Calu3 (cell line): ENCODE results near the gene TNP2. TPM values are rescaled to one million over a fixed set of nuclear protein-coding genes. Genes with fewer than 3 reads are reported as not detected.
"Not testable (repeated sequence)": the region's sequence is repeated elsewhere in the genome, so short reads cannot be mapped to it uniquely, and the experiment has no call there.

Experiments
- BruUV-seq: library from RNA; stranded (reverse); fragments of 400-500 nt; replicated peaks from 2 replicates; lab custom pipeline; 2021; lab: Mats Ljungman, UMichigan
- CTCF ChIA-PET: fragments of 300-600 bp; sonication (Branson Sonifier 250); formaldehyde crosslinking; loops from one replicate; lab custom pipeline; 2022; ENCODE audit warnings: antibody characterized with exemption; lab: Charles Lee
- DNase-seq: peaks from one replicate; pipeline ENCODE4 v3.0.0; 2022
- H3K27ac Mint-ChIP-seq: one replicate; pipeline ENCODE4 v1.8.0; 2022; ENCODE audit warnings: mixed read lengths; ENCODE audit not compliant: unreplicated experiment
- H3K27me3 Mint-ChIP-seq: one replicate; pipeline ENCODE4 v1.8.0; 2022; ENCODE audit warnings: mixed read lengths; ENCODE audit not compliant: unreplicated experiment
- H3K36me3 Mint-ChIP-seq: one replicate; pipeline ENCODE4 v1.8.0; 2022; ENCODE audit warnings: mild to moderate bottlenecking, moderate library complexity, mixed read lengths; ENCODE audit not compliant: insufficient read depth, unreplicated experiment
- H3K4me1 Mint-ChIP-seq: one replicate; pipeline ENCODE4 v1.8.0; 2022; ENCODE audit warnings: mild to moderate bottlenecking, low read depth, mixed read lengths; ENCODE audit not compliant: unreplicated experiment
- H3K4me3 Mint-ChIP-seq: one replicate; pipeline ENCODE4 v1.8.0; 2022; ENCODE audit warnings: mild to moderate bottlenecking, low read depth, moderate library complexity, mixed read lengths; ENCODE audit not compliant: unreplicated experiment
- H3K9me3 Mint-ChIP-seq: one replicate; pipeline ENCODE4 v1.8.0; 2022; ENCODE audit warnings: low read depth, mixed read lengths; ENCODE audit not compliant: unreplicated experiment
- intact Hi-C: fragments of 100-400 bp; cut with micrococcal nuclease; formaldehyde crosslinking; loops from one replicate; pipeline ENCODE4 v1.10.0; 2022; ENCODE audit not compliant: unreplicated experiment
- total RNA-seq: library from RNA; stranded (reverse); gene quantifications from 2 replicates; pipeline ENCODE4 v1.2.3, GENCODE V29; 2022
- TF ChIP-seq, protein P1 (sequence below): fragments of 200-600 bp; IDR thresholded peaks from one replicate; pipeline ENCODE4 v1.8.0; 2022; ENCODE audit warnings: antibody characterized with exemption; ENCODE audit not compliant: unreplicated experiment

TNP2 gene
- total RNA-seq, 1 experiment from 2014 or later: not detected

DNA sequence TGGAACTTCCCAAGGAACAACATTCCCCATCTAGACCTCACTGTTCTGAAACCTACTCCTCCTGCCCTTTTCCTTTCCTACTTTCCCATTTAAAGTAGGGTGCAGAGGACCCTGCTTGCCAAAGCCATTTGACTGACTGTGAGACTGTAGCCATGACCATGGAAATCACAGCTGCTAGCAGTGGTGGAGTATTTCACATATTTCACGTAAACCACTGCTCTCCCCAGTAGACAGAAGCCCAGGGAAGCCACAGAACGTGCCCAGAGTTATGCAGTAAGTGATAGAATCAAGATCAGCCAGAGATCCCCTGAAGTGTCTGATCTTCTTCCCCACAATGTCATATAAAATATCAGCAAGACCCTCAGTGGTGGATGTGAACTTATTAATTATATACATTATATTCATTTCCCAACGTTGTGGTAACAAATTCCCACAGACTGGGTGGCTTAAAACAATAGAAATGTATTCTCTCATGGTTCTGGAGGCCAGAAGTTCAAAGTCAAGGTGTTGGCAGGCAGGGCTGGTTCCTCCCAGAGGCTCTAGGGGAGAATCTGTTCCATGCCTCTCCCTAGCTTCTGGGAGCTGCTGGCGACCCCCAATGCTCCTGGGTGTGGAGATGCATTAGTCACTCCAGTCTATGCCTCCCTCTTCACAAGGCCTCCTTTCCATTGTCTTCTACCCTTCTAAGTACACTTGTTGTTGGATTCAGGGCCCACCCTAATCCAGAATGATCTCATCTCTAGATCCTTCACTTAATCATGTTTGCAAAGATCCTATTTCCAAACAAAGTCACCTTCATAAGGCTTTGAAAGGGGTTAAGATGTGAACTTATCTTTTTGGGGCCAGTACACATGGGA, 32.7 kb upstream of the TNP2 start:
- no TSS peak for BruUV-seq
- Mint-ChIP-seq H3K4me1 (peaks cover 23% of the 10 kb centered on the region), H3K27ac (no peak overlapping the region), H3K36me3 (peaks cover 5% of the 10 kb centered on the region), H3K27me3 (peaks cover 4% of the 10 kb centered on the region), H3K4me3 (no peak overlapping the region), H3K9me3 (no peaks in the 10 kb centered on the region)
- intact Hi-C loops: no loop called here
- CTCF ChIA-PET: interaction anchor here (0.7 to 1.9 kb wide), 2 partner anchors 16 to 46 kb away, joined by 3 to 4 read pairs; partner anchors contain the start of gene SOCS1
- no peak for DNase-seq
- TF ChIP-seq, protein P1, sequence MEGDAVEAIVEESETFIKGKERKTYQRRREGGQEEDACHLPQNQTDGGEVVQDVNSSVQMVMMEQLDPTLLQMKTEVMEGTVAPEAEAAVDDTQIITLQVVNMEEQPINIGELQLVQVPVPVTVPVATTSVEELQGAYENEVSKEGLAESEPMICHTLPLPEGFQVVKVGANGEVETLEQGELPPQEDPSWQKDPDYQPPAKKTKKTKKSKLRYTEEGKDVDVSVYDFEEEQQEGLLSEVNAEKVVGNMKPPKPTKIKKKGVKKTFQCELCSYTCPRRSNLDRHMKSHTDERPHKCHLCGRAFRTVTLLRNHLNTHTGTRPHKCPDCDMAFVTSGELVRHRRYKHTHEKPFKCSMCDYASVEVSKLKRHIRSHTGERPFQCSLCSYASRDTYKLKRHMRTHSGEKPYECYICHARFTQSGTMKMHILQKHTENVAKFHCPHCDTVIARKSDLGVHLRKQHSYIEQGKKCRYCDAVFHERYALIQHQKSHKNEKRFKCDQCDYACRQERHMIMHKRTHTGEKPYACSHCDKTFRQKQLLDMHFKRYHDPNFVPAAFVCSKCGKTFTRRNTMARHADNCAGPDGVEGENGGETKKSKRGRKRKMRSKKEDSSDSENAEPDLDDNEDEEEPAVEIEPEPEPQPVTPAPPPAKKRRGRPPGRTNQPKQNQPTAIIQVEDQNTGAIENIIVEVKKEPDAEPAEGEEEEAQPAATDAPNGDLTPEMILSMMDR: no peak

DNA sequence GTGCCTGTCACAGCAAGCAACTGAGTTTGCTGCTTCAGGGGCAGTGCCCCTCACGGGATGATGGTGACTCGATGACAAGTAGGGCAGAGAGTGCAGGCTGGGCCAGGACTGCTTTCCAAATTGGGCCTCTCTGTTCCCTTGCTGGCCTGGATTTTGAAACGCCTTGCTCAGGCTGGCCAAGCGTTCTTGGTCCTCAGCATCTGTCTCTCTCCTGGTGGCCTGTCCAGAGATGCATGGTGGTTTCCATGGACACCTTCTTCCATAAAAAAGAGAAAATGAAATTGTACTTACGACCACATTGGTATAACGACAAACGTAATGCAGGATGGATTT, 31.4 kb upstream of the TNP2 start:
- TF ChIP-seq, protein P1: no peak
- H3K27ac Mint-ChIP-seq: no peak overlapping the region
- H3K36me3 Mint-ChIP-seq: peaks cover 5% of the 10 kb centered on the region
- no peaks in the 10 kb centered on the region for H3K9me3 Mint-ChIP-seq
- peaks cover 24% of the 10 kb centered on the region for H3K4me1 Mint-ChIP-seq
- no TSS peak for BruUV-seq
- no peak for DNase-seq
- CTCF ChIA-PET: no interaction called here
- H3K4me3 Mint-ChIP-seq: no peak overlapping the region
- H3K27me3 Mint-ChIP-seq: no peaks in the 10 kb centered on the region
- intact Hi-C loops: no loop called here

DNA sequence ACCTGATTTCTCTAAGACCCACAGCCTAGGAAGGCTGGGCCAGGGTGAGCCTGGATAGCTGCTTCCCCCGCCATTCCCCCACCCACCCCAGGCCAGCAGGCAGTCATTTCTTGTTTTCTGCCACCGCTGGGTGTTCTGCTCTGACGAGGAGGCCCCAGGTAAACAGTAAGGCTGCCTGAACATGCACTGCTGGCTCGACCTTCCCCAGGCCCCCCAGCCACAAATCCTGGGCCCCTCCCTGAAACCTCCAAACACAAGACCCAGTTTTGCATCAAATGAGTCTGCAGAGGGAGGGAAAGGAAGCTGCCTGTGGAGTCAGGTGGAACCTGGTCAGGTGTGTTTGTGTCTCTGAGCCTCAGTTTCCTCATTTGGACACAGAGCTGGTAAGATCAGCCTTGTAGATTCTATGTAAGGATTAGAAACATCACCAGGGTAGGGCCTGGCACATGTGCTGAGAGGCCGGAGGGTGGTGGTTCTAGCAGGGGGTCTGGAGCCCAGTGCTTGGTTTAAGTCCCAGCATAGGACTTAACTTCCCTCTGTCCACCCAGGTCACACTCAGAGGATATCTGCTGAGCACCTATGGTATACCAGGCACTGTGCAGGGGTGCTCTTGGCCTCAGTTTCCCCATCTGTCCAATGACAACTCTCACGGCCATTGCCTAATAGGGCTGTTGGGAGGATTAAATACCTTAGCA, 30.9 kb upstream of the TNP2 start:
- CTCF ChIA-PET: interaction anchor here (0.6 kb wide), 1 partner anchor 561 kb away, joined by 3 read pairs; no protein-coding TSS in a partner anchor
- H3K4me1 Mint-ChIP-seq: peaks cover 24% of the 10 kb centered on the region
- no TSS peak for BruUV-seq
- TF ChIP-seq, protein P1: no peak
- intact Hi-C loops: loop anchor here (5.0 kb wide), 1 partner anchor 43 kb away; the partner anchor contains the start of gene SOCS1
- no peak overlapping the region for H3K4me3 Mint-ChIP-seq
- no peak overlapping the region for H3K27ac Mint-ChIP-seq
- no peak for DNase-seq
- no peaks in the 10 kb centered on the region for H3K9me3 Mint-ChIP-seq
- H3K36me3 Mint-ChIP-seq: peaks cover 5% of the 10 kb centered on the region
- H3K27me3 Mint-ChIP-seq: no peaks in the 10 kb centered on the region

DNA sequence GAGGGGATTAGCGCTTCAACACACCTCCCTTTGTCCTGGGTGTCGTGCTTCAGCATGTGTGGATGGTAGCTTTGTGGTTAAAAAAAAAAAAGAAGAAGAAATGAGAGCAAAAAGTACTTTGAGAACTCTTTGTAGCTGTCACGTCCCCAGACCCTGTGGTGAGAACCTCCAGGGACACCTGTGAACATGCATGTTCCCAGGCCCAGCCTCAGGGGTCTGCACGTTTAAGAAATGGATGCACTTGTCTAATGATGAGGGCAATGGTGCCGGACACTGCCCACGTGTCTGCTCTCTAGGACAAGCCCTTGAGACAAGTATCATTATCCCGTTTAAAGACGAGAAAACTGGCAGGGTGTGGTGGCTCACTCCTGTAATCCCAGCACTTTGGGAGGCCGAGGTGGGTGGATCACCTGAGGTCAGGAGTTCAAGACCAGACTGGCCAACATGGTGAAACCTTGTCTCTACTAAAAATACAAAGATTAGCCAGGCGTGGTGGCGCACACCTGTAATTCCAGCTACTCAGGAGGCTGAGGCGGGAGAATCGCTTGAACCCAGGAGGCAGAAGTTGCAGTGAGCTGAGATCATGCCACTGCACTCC, 29.9 kb upstream of the TNP2 start:
- H3K36me3 Mint-ChIP-seq, DNase-seq, H3K4me3 Mint-ChIP-seq, H3K27me3 Mint-ChIP-seq, CTCF ChIA-PET, H3K27ac Mint-ChIP-seq, BruUV-seq, H3K9me3 Mint-ChIP-seq: not testable (repeated sequence)
- peaks cover 24% of the 10 kb centered on the region for H3K4me1 Mint-ChIP-seq
- intact Hi-C loops: loop anchor here (5.0 kb wide), 1 partner anchor 42 kb away; the partner anchor contains the start of gene SOCS1
